ENCODE results near the gene STOML2. TPM values are rescaled to one million over a fixed set of nuclear protein-coding genes. Genes with fewer than 3 reads are reported as not detected.

Gene STOML2
- total RNA-seq, 1 donor from 2014 or later: 108 TPM

DNA sequence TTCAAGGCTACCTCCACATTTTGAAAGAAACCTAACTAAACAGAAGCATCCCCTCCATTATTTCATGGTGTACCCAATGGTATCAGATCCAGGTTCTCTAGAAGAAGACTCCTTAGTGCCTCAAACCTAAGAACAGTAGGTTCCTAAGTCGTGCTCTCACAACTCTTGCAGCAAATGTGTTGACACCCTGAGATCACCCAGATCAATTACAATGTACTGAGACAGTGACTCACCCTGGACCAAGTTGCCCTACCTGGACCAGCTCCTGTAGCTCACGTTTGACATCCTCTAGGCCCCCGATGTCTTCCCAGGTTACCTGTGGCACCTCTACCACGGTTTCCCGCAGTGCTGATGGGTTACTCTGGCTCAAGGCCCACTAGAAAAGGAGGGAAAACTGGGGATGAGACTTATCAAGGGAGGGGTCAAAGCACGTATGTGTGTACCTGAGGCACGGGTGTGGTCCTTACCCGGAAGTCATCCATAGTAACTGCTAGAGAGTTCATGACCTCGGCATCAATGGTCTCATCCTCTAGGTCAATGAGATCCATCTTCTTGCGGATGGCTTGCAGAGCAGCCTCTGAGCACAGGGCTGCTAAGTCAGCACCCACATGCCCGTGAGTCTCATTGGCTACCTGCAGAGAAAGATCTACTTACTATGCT, 42.3 kb downstream of the STOML2 start:
- Mint-ChIP-seq H3K4me1 (no peaks in the 10 kb centered on the region), H3K27ac (no peak overlapping the region), H3K9me3 (no peaks in the 10 kb centered on the region), H3K4me3 (no peak overlapping the region), H3K36me3 (ENCODE audit: low read depth) (peaks cover 96% of the 10 kb centered on the region), H3K27me3 (no peaks in the 10 kb centered on the region)
- DNase-seq (no peak), ATAC-seq (ENCODE audit: low read depth) (no peak)
- ChIA-PET CTCF (interaction anchor here (1.0 kb wide), 1 partner anchor 9 kb away, joined by 3 read pairs; no protein-coding TSS in a partner anchor), POLR2A (no interaction called here)
- TF ChIP-seq, protein P1, sequence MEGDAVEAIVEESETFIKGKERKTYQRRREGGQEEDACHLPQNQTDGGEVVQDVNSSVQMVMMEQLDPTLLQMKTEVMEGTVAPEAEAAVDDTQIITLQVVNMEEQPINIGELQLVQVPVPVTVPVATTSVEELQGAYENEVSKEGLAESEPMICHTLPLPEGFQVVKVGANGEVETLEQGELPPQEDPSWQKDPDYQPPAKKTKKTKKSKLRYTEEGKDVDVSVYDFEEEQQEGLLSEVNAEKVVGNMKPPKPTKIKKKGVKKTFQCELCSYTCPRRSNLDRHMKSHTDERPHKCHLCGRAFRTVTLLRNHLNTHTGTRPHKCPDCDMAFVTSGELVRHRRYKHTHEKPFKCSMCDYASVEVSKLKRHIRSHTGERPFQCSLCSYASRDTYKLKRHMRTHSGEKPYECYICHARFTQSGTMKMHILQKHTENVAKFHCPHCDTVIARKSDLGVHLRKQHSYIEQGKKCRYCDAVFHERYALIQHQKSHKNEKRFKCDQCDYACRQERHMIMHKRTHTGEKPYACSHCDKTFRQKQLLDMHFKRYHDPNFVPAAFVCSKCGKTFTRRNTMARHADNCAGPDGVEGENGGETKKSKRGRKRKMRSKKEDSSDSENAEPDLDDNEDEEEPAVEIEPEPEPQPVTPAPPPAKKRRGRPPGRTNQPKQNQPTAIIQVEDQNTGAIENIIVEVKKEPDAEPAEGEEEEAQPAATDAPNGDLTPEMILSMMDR (IDR thresholded peaks at IDR 0.05): no peak
- intact Hi-C loops (cut with micrococcal nuclease): loop anchor here (5.0 kb wide), 1 partner anchor 37 kb away; the partner anchor contains the start of gene PIGO

DNA sequence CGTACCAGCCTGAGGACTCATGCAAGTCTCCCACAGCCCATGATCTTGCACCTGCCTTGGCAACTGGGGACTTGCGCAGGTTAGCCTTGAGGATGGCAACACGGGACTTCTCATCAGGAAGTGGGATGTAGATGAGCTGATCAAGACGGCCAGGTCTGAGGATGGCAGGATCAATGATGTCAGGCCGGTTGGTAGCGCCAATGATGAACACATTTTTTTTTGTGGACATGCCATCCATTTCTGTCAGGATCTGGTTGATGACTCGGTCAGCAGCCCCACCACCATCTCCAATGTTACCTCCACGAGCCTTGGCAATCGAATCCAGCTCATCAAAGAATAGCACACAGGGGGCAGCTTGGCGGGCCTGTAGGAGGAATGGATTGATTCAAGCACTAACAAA, 43.5 kb downstream of the STOML2 start:
- ATAC-seq (ENCODE audit: low read depth): no peak
- ChIA-PET POLR2A (no interaction called here), CTCF (interaction anchor here (0.8 kb wide), 1 partner anchor 8 kb away, joined by 4 read pairs; no protein-coding TSS in a partner anchor)
- no peak overlapping the region for H3K27ac Mint-ChIP-seq
- no peak overlapping the region for H3K4me3 Mint-ChIP-seq
- intact Hi-C loops (cut with micrococcal nuclease): no loop called here
- no peaks in the 10 kb centered on the region for H3K4me1 Mint-ChIP-seq
- no peak for DNase-seq
- H3K9me3 Mint-ChIP-seq: no peaks in the 10 kb centered on the region
- TF ChIP-seq, protein P1 (IDR thresholded peaks at IDR 0.05): no peak
- no peaks in the 10 kb centered on the region for H3K27me3 Mint-ChIP-seq
- H3K36me3 Mint-ChIP-seq (ENCODE audit: low read depth): peaks cover 96% of the 10 kb centered on the region

GRCh38 chr9:35057271-35057620, 45.7 kb downstream of the STOML2 start:
- Mint-ChIP-seq H3K27ac (no peak overlapping the region), H3K9me3 (no peaks in the 10 kb centered on the region)
- CTCF ChIA-PET: no interaction called here

GRCh38 chr9:35056571-35057270, 46.2 kb downstream of the STOML2 start:
- no peak overlapping the region for H3K4me3 Mint-ChIP-seq
- H3K27me3 Mint-ChIP-seq: no peaks in the 10 kb centered on the region
- ChIA-PET POLR2A (interaction anchor here (1.9 kb wide), 1 partner anchor 23 kb away, joined by 5 read pairs; the partner anchor contains the start of gene FANCG), CTCF (no interaction called here)
- H3K9me3 Mint-ChIP-seq: no peaks in the 10 kb centered on the region
- intact Hi-C loops (cut with micrococcal nuclease): no loop called here
- TF ChIP-seq, protein P1 (IDR thresholded peaks at IDR 0.05): no peak
- H3K36me3 Mint-ChIP-seq (ENCODE audit: low read depth): peaks cover 90% of the 10 kb centered on the region
- ATAC-seq (ENCODE audit: low read depth) (no peak), DNase-seq (no peak)
- no peaks in the 10 kb centered on the region for H3K4me1 Mint-ChIP-seq
- H3K27ac Mint-ChIP-seq: peak overlapping the region; percentile 27

More at GRCh38 chr9:35057271-35057620, 45.7 kb downstream of the STOML2 start:
- DNase-seq (no peak), ATAC-seq (ENCODE audit: low read depth) (no peak)
- H3K27me3 Mint-ChIP-seq: no peaks in the 10 kb centered on the region
- POLR2A ChIA-PET: interaction anchor here (1.9 kb wide), 1 partner anchor 22 kb away, joined by 5 read pairs; the partner anchor contains the start of gene FANCG
- peaks cover 95% of the 10 kb centered on the region for H3K36me3 Mint-ChIP-seq (ENCODE audit: low read depth)
- intact Hi-C loops (cut with micrococcal nuclease): no loop called here
- H3K4me3 Mint-ChIP-seq: no peak overlapping the region
- TF ChIP-seq, protein P1 (IDR thresholded peaks at IDR 0.05): no peak
- H3K4me1 Mint-ChIP-seq: no peaks in the 10 kb centered on the region

- H3K36me3 Mint-ChIP-seq (ENCODE audit: low read depth): peaks cover 80% of the 10 kb centered on the region
- ChIA-PET CTCF (no interaction called here), POLR2A (no interaction called here)
- intact Hi-C loops (cut with micrococcal nuclease): no loop called here
- DNase-seq (no peak), ATAC-seq (ENCODE audit: low read depth) (no peak)
- H3K4me1 Mint-ChIP-seq: peaks cover 5% of the 10 kb centered on the region
- H3K27me3 Mint-ChIP-seq: no peaks in the 10 kb centered on the region
- H3K9me3 Mint-ChIP-seq: no peaks in the 10 kb centered on the region
- TF ChIP-seq, protein P1 (IDR thresholded peaks at IDR 0.05): no peak
- H3K4me3 Mint-ChIP-seq: no peak overlapping the region
- no peak overlapping the region for H3K27ac Mint-ChIP-seq
Observed at GRCh38 chr9:35054871-35055644, 47.9 kb downstream of the STOML2 start.
